ENCODE measurements around the gene ZNF236.

- TF ChIP-seq CTCF (IDR thresholded peaks at IDR 0.05) (no peak), POLR2A (IDR thresholded peaks at IDR 0.05) (no peak), POLR2AphosphoS5 (IDR thresholded peaks at IDR 0.05; ENCODE audit: insufficient read depth in 1 of 2, low read depth in 1 of 2) (no peak)
Measured at GRCh38 chr18:76785872-76786271, 36.5 kb upstream of the ZNF236 start.

Measured in vagina (tissue), 2 donors.